B cell (primary cell): ENCODE data around the gene HS3ST3A1. TPM values are rescaled to one million over a fixed set of nuclear protein-coding genes. Genes with fewer than 3 reads are reported as not detected.

Experiments used
- ATAC-seq: fragments of 200-7000 bp; cut with Tn5 transposase; one replicate; pipeline ENCODE4 v1.10.0; 2021; ENCODE audit warnings: low read depth, mild to moderate bottlenecking, moderate number of reproducible peaks, moderate library complexity
- CTCF ChIA-PET: fragments of 350-600 bp; sonication (Branson Sonifier 250); formaldehyde crosslinking; loops from one replicate; lab custom pipeline; 2021; ENCODE audit warnings: antibody characterized with exemption, inconsistent platforms; lab: Charles Lee
- POLR2A ChIA-PET: fragments of 350-600 bp; sonication (Branson Sonifier 250); formaldehyde crosslinking; loops from one replicate; lab custom pipeline; 2021; ENCODE audit warnings: antibody characterized with exemption; lab: Charles Lee
- DNase-seq: peaks from one replicate; pipeline ENCODE4 v3.0.0; 2013
- H2AFZ ChIP-seq: 2 replicates; pipeline ENCODE4 v1.6.1; 2012; ENCODE audit warnings: mild to moderate bottlenecking, low read depth, low read length; ENCODE audit not compliant: insufficient read depth, poor library complexity, severe bottlenecking
- H3K27ac ChIP-seq, 2 donors: 1 replicate in 1 of 2; 2 replicates in 1 of 2; pipeline ENCODE4 v1.5.1; 2012 to 2013; ENCODE audit warnings: low read length in 2 of 2, mild to moderate bottlenecking in 2 of 2, moderate library complexity in 1 of 2
- H3K27me3 ChIP-seq, 4 experiments: fragments of 200-600 bp in 1 of 4; sonication (generic) in 1 of 4; replicated peaks in 1 of 4; 1 replicate in 2 of 4; 2 replicates in 2 of 4; pipeline versions ENCODE4 v1.6.1 to v1.7.0; 2013 to 2016; ENCODE audit warnings: low read length in 3 of 4, mild to moderate bottlenecking in 2 of 4, mixed read lengths in 1 of 4, moderate library complexity in 1 of 4; ENCODE audit not compliant: insufficient read depth in 4 of 4, control insufficient read depth in 3 of 4; ENCODE audit errors: control extremely low read depth in 1 of 4
- H3K36me3 ChIP-seq, 2 experiments: replicated peaks in 1 of 2; 1 replicate in 1 of 2; 2 replicates in 1 of 2; pipeline versions ENCODE4 v1.6.1 to v1.7.1; 2013; ENCODE audit warnings: low read length in 1 of 2; ENCODE audit not compliant: insufficient read depth in 2 of 2, control insufficient read depth in 1 of 2; ENCODE audit errors: control extremely low read depth in 1 of 2, extremely low read depth in 1 of 2
- H3K4me1 ChIP-seq, 2 donors: fragments of 200-600 bp in 1 of 2; sonication (generic) in 1 of 2; 1 replicate in 1 of 2; 2 replicates in 1 of 2; pipeline versions ENCODE4 v1.5.1 to v1.6.1; 2013 to 2017; ENCODE audit warnings: low read length in 2 of 2; ENCODE audit not compliant: control insufficient read depth in 2 of 2, insufficient read depth in 2 of 2
- H3K4me2 ChIP-seq: replicated peaks from 2 replicates; pipeline ENCODE3; 2012; ENCODE audit warnings: mild to moderate bottlenecking, low read depth, low read length; ENCODE audit not compliant: poor library complexity, severe bottlenecking
- H3K4me3 ChIP-seq, 5 experiments: fragments of 200-600 bp in 1 of 5; sonication (generic) in 1 of 5; 1 replicate in 3 of 5; 2 replicates in 2 of 5; pipeline versions ENCODE4 v1.5.1 to v1.7.0; 2011 to 2016; ENCODE audit warnings: low read length in 4 of 5, mild to moderate bottlenecking in 4 of 5, low read depth in 2 of 5, control low read depth in 1 of 5, moderate library complexity in 1 of 5; ENCODE audit not compliant: insufficient read depth in 1 of 5; ENCODE audit errors: control extremely low read depth in 1 of 5, extremely low read depth in 1 of 5
- H3K79me2 ChIP-seq: fragments of 200-600 bp; sonication (generic); one replicate; pipeline ENCODE4 v1.6.0; 2016; ENCODE audit warnings: low read length; ENCODE audit not compliant: control insufficient read depth, insufficient read depth
- H3K9ac ChIP-seq: fragments of 200-600 bp; sonication (generic); 2 replicates; pipeline ENCODE4 v1.6.1; 2017; ENCODE audit warnings: mild to moderate bottlenecking, low read length, moderate library complexity
- H3K9me3 ChIP-seq, 3 donors: one replicate each; pipeline versions ENCODE4 v1.6.1 to v1.7.1; 2013; ENCODE audit warnings: low read length in 2 of 3; ENCODE audit not compliant: control insufficient read depth in 2 of 3, insufficient read depth in 1 of 3; ENCODE audit errors: control extremely low read depth in 1 of 3
- H4K20me1 ChIP-seq: 2 replicates; pipeline ENCODE4 v1.6.0; 2012; ENCODE audit warnings: mild to moderate bottlenecking, low read length; ENCODE audit not compliant: insufficient read depth, control insufficient read depth, poor library complexity, severe bottlenecking
- H3K27ac Mint-ChIP-seq: one replicate; pipeline ENCODE4 v1.8.0; 2021; ENCODE audit warnings: mixed read lengths
- H3K27me3 Mint-ChIP-seq: one replicate; pipeline ENCODE4 v1.8.0; 2021; ENCODE audit warnings: mixed read lengths
- H3K4me1 Mint-ChIP-seq: one replicate; pipeline ENCODE4 v1.8.0; 2021; ENCODE audit warnings: mixed read lengths
- H3K4me3 Mint-ChIP-seq: one replicate; pipeline ENCODE4 v1.8.0; 2021; ENCODE audit warnings: mixed read lengths
- H3K9me3 Mint-ChIP-seq: one replicate; pipeline ENCODE4 v1.8.0; 2022; ENCODE audit warnings: mixed read lengths; ENCODE audit not compliant: insufficient read depth
- CTCF ChIP-seq: fragments of 200-600 bp; IDR thresholded peaks from one replicate; pipeline ENCODE4 v1.8.0; 2022; ENCODE audit warnings: antibody characterized with exemption, mild to moderate bottlenecking
- EZH2 ChIP-seq: IDR thresholded peaks from 2 replicates; pipeline ENCODE4 v1.6.1; 2012; ENCODE audit warnings: borderline replicate concordance, low read depth, mild to moderate bottlenecking, moderate library complexity, low read length; ENCODE audit not compliant: insufficient read depth, poor library complexity, severe bottlenecking
- WGBS: methylation state at CpG from one replicate; pipeline ENCODE4 v1.1.5; 2013; ENCODE audit warnings: missing lambda C conversion rate; ENCODE audit not compliant: insufficient coverage; 5-methylcytosine and 5-hydroxymethylcytosine counted together
- intact Hi-C: fragments of 100-400 bp; cut with micrococcal nuclease; formaldehyde crosslinking; loops from one replicate; pipeline ENCODE4 v1.10.0; 2022
- polyA plus RNA-seq: library from polyadenylated mRNA; depleted of rRNA; stranded (reverse); fragments of >200 nt; gene quantifications from 2 replicates; pipeline ENCODE4 v1.2.3, GENCODE V29; 2012
- total RNA-seq, 2 donors: library from RNA; stranded (reverse); fragments of 120-200 nt in 1 of 2; gene quantifications; 1 replicate in 1 of 2; 2 replicates in 1 of 2; pipeline versions ENCODE4 v1.2.3 to v1.2.4, GENCODE V29; 2013 to 2022

HS3ST3A1 gene
- total and polyA plus RNA-seq, 2 donors (not counting 1 experiment from before 2014, with no cell fraction given) = 0.17 to 0.75 TPM

- no peak overlapping the region for H3K4me3 ChIP-seq
- CTCF ChIA-PET = no interaction called here
- H3K4me2 ChIP-seq = no peak overlapping the region
- Mint-ChIP-seq H3K9me3 (no peaks in the 10 kb centered on the region), H3K27ac (no peak overlapping the region), H3K4me3 (no peak overlapping the region), H3K27me3 (peaks cover 6% of the 10 kb centered on the region), H3K4me1 (no peaks in the 10 kb centered on the region)
- H3K9me3 ChIP-seq = no peaks in the 10 kb centered on the region
- H2AFZ ChIP-seq = no peak overlapping the region
- TF ChIP-seq EZH2 (no peak), CTCF (no peak)
- no peak for ATAC-seq
- no peaks in the 10 kb centered on the region for H3K36me3 ChIP-seq
- H4K20me1 ChIP-seq = no peaks in the 10 kb centered on the region
- no peaks in the 10 kb centered on the region for H3K27me3 ChIP-seq
- H3K4me1 ChIP-seq = no peaks in the 10 kb centered on the region
- no peak overlapping the region for H3K27ac ChIP-seq
- no peak for DNase-seq
- H3K79me2 ChIP-seq = no peaks in the 10 kb centered on the region
- intact Hi-C loops = no loop called here
- POLR2A ChIA-PET = no interaction called here
- H3K9ac ChIP-seq = no peak overlapping the region
- 100% methylated on average over 1 of the region's 2 CpGs for WGBS
These were observed 44.7 kb upstream of the HS3ST3A1 start for GRCh38 chr17:13646411-13646810.

- ChIA-PET POLR2A (no interaction called here), CTCF (no interaction called here)
- no peak for TF ChIP-seq EZH2
- no peak for TF ChIP-seq CTCF
- intact Hi-C loops = no loop called here
- Histone ChIP-seq H3K9me3 (no peaks in the 10 kb centered on the region), H3K4me3 (no peak overlapping the region), H3K79me2 (no peaks in the 10 kb centered on the region), H3K4me2 (no peak overlapping the region), H3K4me1 (no peaks in the 10 kb centered on the region), H4K20me1 (no peaks in the 10 kb centered on the region), H3K9ac (no peak overlapping the region), H3K27ac (no peak overlapping the region), H3K27me3 (no peaks in the 10 kb centered on the region), H2AFZ (no peak overlapping the region), H3K36me3 (no peaks in the 10 kb centered on the region)
- Mint-ChIP-seq H3K4me3 (no peak overlapping the region), H3K27me3 (peaks cover 12% of the 10 kb centered on the region), H3K27ac (no peak overlapping the region), H3K4me1 (no peaks in the 10 kb centered on the region), H3K9me3 (no peaks in the 10 kb centered on the region)
- 100% methylated on average over 1 of the region's 2 CpGs for WGBS
- ATAC-seq (no peak), DNase-seq (no peak)
These were observed 41.5 kb upstream of the HS3ST3A1 start for GRCh38 chr17:13643180-13643579.
